Vagina (tissue), 2 donors: ENCODE data around the gene RSPO4. TPM values are rescaled to one million over a fixed set of nuclear protein-coding genes. Genes with fewer than 3 reads are reported as not detected.

Experiments used
- DNase-seq, 2 donors: peaks; one replicate each; pipeline ENCODE4 v3.0.0-alpha.2; 2017; ENCODE audit errors: extremely low spot score in 2 of 2
- H3K27ac ChIP-seq: fragments of 200-600 bp; sonication (generic); one replicate; pipeline ENCODE4 v1.5.1; 2019
- H3K27me3 ChIP-seq: fragments of 200-600 bp; sonication (generic); one replicate; pipeline ENCODE4 v1.5.1; 2019
- H3K36me3 ChIP-seq, 2 donors: fragments of 200-600 bp; sonication (generic); one replicate each; pipeline ENCODE4 v1.5.1; 2017 to 2019
- H3K4me1 ChIP-seq: fragments of 200-600 bp; sonication (generic); one replicate; pipeline ENCODE4 v1.5.1; 2019
- H3K4me3 ChIP-seq, 2 donors: fragments of 200-600 bp; sonication (generic); 1 replicate in 1 of 2; 2 replicates in 1 of 2; pipeline ENCODE4 v1.5.1; 2016 to 2019
- H3K9me3 ChIP-seq: fragments of 200-600 bp; sonication (generic); one replicate; pipeline ENCODE4 v1.5.1; 2019
- CTCF ChIP-seq, 3 experiments: fragments of 450-650 bp in 2 of 3; fragments of 200-600 bp in 1 of 3; sonication (generic) in 1 of 3; IDR thresholded peaks; one replicate each; pipeline ENCODE4 v1.5.1; 2017 to 2019; ENCODE audit warnings: antibody characterized with exemption in 3 of 3, mild to moderate bottlenecking in 2 of 3, moderate library complexity in 2 of 3
- POLR2A ChIP-seq, 2 donors: fragments of 450-650 bp; IDR thresholded peaks; one replicate each; pipeline ENCODE4 v1.6.1; 2017; ENCODE audit warnings: antibody characterized with exemption in 2 of 2, mild to moderate bottlenecking in 2 of 2, moderate library complexity in 2 of 2
- POLR2AphosphoS5 ChIP-seq, 2 donors: sonication (generic); formaldehyde crosslinking; IDR thresholded peaks; one replicate each; pipeline ENCODE4 v1.9.0; 2017; ENCODE audit warnings: antibody characterized with exemption in 2 of 2, mild to moderate bottlenecking in 2 of 2, low read depth in 1 of 2; ENCODE audit not compliant: insufficient read depth in 1 of 2
- intact Hi-C: fragments of 100-400 bp; cut with DNase I; formaldehyde crosslinking; loops from one replicate; pipeline ENCODE4 v1.15.1; 2023
- total RNA-seq: library from RNA; depleted of rRNA; stranded (reverse); fragments of >200 nt; gene quantifications from one replicate; pipeline ENCODE4 v1.2.3, GENCODE V29; 2016

The RSPO4 gene
- total RNA-seq, 1 donor from 2014 or later, result not detected

DNA sequence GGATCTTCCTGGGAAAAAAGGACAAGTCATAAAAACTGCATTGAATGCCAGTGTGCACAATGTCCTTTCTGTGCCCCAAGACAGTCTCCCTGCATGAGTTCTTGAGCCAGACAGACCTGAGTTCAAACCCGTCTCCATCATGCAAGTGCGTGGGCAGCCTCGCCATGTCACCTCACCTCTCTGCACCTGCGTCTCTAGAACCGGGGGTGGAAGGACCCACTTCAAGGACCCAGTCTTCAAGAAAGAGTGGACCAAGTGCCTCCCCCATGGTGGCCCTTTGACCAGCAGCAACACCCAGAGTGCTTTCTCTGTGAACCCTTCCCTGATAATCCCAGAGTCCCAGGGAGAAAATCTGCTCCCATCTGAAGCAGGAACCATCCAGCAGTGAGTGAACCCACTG, 62.5 kb downstream of the RSPO4 start:
- Histone ChIP-seq H3K27me3 (no peaks in the 10 kb centered on the region), H3K27ac (no peak overlapping the region), H3K36me3 (no peaks in the 10 kb centered on the region), H3K9me3 (no peaks in the 10 kb centered on the region), H3K4me3 (no peak overlapping the region), H3K4me1 (no peaks in the 10 kb centered on the region)
- intact Hi-C loops, result no loop called here
- no peak for DNase-seq
- TF ChIP-seq POLR2A (IDR thresholded peaks at IDR 0.05), result no peak
- no peak for TF ChIP-seq CTCF (IDR thresholded peaks at IDR 0.05)

DNA sequence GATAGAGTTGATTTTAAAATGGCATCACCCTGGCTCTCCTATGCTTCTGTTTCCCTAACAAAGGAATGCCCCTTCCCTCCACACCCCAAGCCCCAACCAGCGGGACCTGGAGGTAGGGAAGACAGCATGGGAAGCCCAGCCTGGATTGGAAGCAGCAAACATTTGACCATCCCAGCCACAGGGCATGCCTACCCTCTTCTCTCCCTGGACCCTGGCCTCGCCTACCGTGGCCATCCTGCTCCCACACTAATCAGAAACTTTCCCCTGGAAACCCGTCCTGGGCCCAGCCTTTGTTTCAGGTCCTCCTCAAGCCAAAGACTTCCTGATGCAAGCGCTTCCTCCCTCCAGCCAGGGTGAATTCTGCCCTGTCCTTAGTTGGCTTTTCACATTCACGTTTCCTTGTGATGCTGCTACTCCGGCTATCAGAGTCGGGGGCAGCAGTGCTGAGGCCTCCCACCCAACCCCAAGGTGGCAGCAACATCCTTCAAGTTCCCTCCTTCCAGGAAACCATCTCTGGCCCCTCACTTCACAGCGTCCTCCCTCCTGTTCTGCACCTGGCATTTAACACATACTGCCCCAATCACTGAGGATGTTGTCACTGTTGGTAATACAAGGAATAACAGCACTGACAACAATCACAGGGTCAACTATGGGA, 67.8 kb downstream of the RSPO4 start:
- no peak for DNase-seq

GRCh38 chr20:933029-933428, 69.1 kb downstream of the RSPO4 start:
- Histone ChIP-seq H3K27ac (no peak overlapping the region), H3K9me3 (no peaks in the 10 kb centered on the region), H3K4me3 (no peak overlapping the region), H3K4me1 (no peaks in the 10 kb centered on the region), H3K36me3 (no peaks in the 10 kb centered on the region), H3K27me3 (no peaks in the 10 kb centered on the region)
- no peak for DNase-seq
- intact Hi-C loops, result no loop called here
- TF ChIP-seq POLR2AphosphoS5 (IDR thresholded peaks at IDR 0.05; ENCODE audit: insufficient read depth in 1 of 2, low read depth in 1 of 2) (no peak), POLR2A (IDR thresholded peaks at IDR 0.05) (no peak), CTCF (IDR thresholded peaks at IDR 0.05) (no peak)

More for the DNA sequence above, 67.8 kb downstream of the RSPO4 start:
- Histone ChIP-seq H3K4me3 (no peak overlapping the region), H3K4me1 (no peaks in the 10 kb centered on the region), H3K27me3 (no peaks in the 10 kb centered on the region), H3K36me3 (no peaks in the 10 kb centered on the region), H3K9me3 (no peaks in the 10 kb centered on the region), H3K27ac (no peak overlapping the region)
- intact Hi-C loops, result no loop called here
- TF ChIP-seq POLR2A (IDR thresholded peaks at IDR 0.05), result no peak
- TF ChIP-seq POLR2AphosphoS5 (IDR thresholded peaks at IDR 0.05; ENCODE audit: insufficient read depth in 1 of 2, low read depth in 1 of 2), result no peak
- TF ChIP-seq CTCF (IDR thresholded peaks at IDR 0.05), result no peak

GRCh38 chr20:931401-931800, 70.7 kb downstream of the RSPO4 start:
- intact Hi-C loops, result no loop called here

More at GRCh38 chr20:931401-931800, 70.7 kb downstream of the RSPO4 start:
- no peaks in the 10 kb centered on the region for H3K27me3 ChIP-seq
- no peaks in the 10 kb centered on the region for H3K4me1 ChIP-seq
- DNase-seq, result no peak
- H3K36me3 ChIP-seq, result no peaks in the 10 kb centered on the region
- H3K27ac ChIP-seq, result no peak overlapping the region
- no peak overlapping the region for H3K4me3 ChIP-seq
- TF ChIP-seq CTCF (IDR thresholded peaks at IDR 0.05) (no peak), POLR2A (IDR thresholded peaks at IDR 0.05) (no peak), POLR2AphosphoS5 (IDR thresholded peaks at IDR 0.05; ENCODE audit: insufficient read depth in 1 of 2, low read depth in 1 of 2) (no peak)
- no peaks in the 10 kb centered on the region for H3K9me3 ChIP-seq
